Left lung (tissue), 14 donors: Measurements from ENCODE around the gene TLR7. TPM values are rescaled to one million over a fixed set of nuclear protein-coding genes. Genes with fewer than 3 reads are reported as not detected.

Experiments used
- ATAC-seq: fragments of 200-7000 bp; cut with Tn5 transposase; one replicate; pipeline ENCODE4 v1.9.1; 2020; ENCODE audit warnings: moderate library complexity
- DNase-seq, 4 donors: peaks; one replicate each; pipeline ENCODE4 v3.0.0-alpha.2; 2013 to 2020
- H3K27ac ChIP-seq, 2 donors: fragments of 200-600 bp; sonication (generic) in 1 of 2; one replicate each; pipeline versions ENCODE4 v1.5.0 to v1.8.0; 2020 to 2021
- H3K27me3 ChIP-seq, 2 donors: fragments of 200-600 bp; sonication (generic) in 1 of 2; one replicate each; pipeline versions ENCODE4 v1.5.0 to v1.8.0; 2020 to 2021
- H3K36me3 ChIP-seq, 2 donors: fragments of 200-600 bp; sonication (generic) in 1 of 2; one replicate each; pipeline versions ENCODE4 v1.5.0 to v1.8.0; 2020 to 2021
- H3K4me1 ChIP-seq, 2 donors: fragments of 200-600 bp; one replicate each; pipeline ENCODE4 v1.8.0; 2021
- H3K4me3 ChIP-seq, 2 donors: fragments of 200-600 bp; sonication (generic) in 1 of 2; one replicate each; pipeline versions ENCODE4 v1.5.0 to v1.8.0; 2020 to 2021; ENCODE audit warnings: mild to moderate bottlenecking in 1 of 2
- H3K9me3 ChIP-seq, 2 donors: fragments of 200-600 bp; sonication (generic) in 1 of 2; one replicate each; pipeline versions ENCODE4 v1.5.0 to v1.8.0; 2020 to 2021
- intact Hi-C, 2 donors: fragments of 100-400 bp; cut with DNase I; formaldehyde crosslinking; loops; one replicate each; pipeline versions ENCODE4 v1.11.2 to v1.14.2; 2022
- long read RNA-seq, 12 donors: library from polyadenylated mRNA in 2 of 12; unstranded in 2 of 12; transcript quantifications; one replicate each; pipeline ENCODE4 v2.0.0 and lab custom pipeline, GENCODE V29; 2019 to 2026
- polyA plus RNA-seq, 6 donors: library from polyadenylated mRNA; unstranded; fragments of 120-200 nt; gene quantifications; one replicate each; pipeline ENCODE4 v1.2.1, GENCODE V29; 2013; ENCODE audit not compliant: insufficient read length in 6 of 6
- total RNA-seq, 2 donors: library from RNA; stranded (reverse); fragmentation: NEBNext Ultra II Directional; extraction: Animal tissue kit (Norgen Biotek cat#: 25700); gene quantifications; one replicate each; pipeline ENCODE4 v1.2.1, GENCODE V29; 2021
- TF ChIP-seq, protein P1 (sequence below), 2 donors: fragments of 200-600 bp; sonication (generic) in 1 of 2; IDR thresholded peaks; one replicate each; pipeline versions ENCODE4 v1.5.0 to v1.8.0; 2021; ENCODE audit warnings: antibody characterized with exemption in 2 of 2
- donor health status: DM: no; HTN: yes; CAD: no.
- donor health status: DM: no; HTN: no; CAD: no.

Gene TLR7
- total RNA-seq (1 to 10 TPM; 3.1 to 3.4 TPM), polyA plus RNA-seq (1 to 10 TPM in 4 of 6 donors, under 1 TPM in 2; 0.84 to 1.4 (median 1.2) TPM)
- long read RNA-seq, donor 1, full-length matches to known transcripts, result 1 of 1 reads
- long read RNA-seq, donor 1, partial matches to known transcripts, result 0 of 1 reads
- long read RNA-seq, donor 1, other reads (novel, unspliced or antisense), result 0 of 1 reads
- long read RNA-seq, donor 2, full-length matches to known transcripts, result 1 of 1 reads
- long read RNA-seq, donor 2, partial matches to known transcripts, result 0 of 1 reads
- long read RNA-seq, donor 2, other reads (novel, unspliced or antisense), result 0 of 1 reads
- long read RNA-seq, donor 3, result 0 reads
- long read RNA-seq, donor 4, result 0 reads
- long read RNA-seq, donor 5, result 0 reads
- long read RNA-seq, donor 6, result 0 reads
- long read RNA-seq, donor 7, result 0 reads
- long read RNA-seq, donor 8, result 0 reads
- long read RNA-seq, donor 9, result 0 reads
- long read RNA-seq, donor 10, result 0 reads
- long read RNA-seq, donor 11, full-length matches to known transcripts, result 1 of 1 reads
- long read RNA-seq, donor 11, partial matches to known transcripts, result 0 of 1 reads
- long read RNA-seq, donor 11, other reads (novel, unspliced or antisense), result 0 of 1 reads
- long read RNA-seq, donor 12, result 0 reads

DNA sequence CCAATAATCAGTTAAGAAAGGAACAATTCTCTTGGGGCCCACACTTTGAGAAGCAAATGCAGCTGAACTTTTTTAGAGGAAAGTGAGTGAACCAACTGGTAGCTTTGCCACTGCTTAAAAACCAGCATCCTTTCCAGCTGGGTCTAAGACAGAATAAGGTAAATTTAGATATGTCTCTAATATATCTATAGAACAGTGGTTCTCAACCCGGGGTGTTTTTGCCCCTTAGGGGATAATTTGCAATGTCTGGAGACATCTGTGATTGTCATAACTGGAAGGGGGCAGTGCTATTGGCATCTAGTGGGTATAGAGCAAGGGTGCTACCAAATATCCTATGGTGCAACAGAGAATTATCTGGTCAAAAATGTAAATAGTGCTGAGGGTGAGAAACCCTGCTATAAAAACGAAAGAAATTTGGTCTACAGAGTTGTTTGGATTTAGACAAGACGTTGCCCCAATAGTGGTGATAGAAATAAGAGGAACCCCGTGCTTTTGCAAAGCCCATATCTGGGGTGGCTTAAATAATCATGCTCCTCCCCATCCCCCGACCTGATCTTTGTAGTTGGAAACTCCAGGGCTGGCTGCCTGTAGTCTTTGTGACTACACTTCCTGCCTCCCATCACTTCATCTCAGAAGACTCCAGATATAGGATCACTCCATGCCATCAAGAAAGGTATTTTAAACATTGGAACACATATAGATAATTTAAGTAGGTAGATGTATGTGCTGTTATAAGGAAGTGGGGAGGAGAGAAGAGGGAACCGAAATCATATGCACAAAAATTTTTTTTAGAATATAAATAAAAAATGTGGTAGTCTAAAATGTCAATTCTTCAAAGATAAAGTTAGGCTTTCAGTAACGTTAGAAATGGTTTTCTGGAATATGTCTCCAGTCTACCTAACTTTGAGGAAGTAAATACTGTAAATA, at the start of gene TLR7:
Gene TLR7, plus strand, starts transcription at position 622 of the 927 bp plus-strand sequence. CDS start 507 bp downstream, outside the sequence.
- intact Hi-C loops, result no loop called here
- TF ChIP-seq, protein P1, sequence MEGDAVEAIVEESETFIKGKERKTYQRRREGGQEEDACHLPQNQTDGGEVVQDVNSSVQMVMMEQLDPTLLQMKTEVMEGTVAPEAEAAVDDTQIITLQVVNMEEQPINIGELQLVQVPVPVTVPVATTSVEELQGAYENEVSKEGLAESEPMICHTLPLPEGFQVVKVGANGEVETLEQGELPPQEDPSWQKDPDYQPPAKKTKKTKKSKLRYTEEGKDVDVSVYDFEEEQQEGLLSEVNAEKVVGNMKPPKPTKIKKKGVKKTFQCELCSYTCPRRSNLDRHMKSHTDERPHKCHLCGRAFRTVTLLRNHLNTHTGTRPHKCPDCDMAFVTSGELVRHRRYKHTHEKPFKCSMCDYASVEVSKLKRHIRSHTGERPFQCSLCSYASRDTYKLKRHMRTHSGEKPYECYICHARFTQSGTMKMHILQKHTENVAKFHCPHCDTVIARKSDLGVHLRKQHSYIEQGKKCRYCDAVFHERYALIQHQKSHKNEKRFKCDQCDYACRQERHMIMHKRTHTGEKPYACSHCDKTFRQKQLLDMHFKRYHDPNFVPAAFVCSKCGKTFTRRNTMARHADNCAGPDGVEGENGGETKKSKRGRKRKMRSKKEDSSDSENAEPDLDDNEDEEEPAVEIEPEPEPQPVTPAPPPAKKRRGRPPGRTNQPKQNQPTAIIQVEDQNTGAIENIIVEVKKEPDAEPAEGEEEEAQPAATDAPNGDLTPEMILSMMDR (IDR thresholded peaks at IDR 0.05), result no peak
- DNase-seq, result no peak

DNA sequence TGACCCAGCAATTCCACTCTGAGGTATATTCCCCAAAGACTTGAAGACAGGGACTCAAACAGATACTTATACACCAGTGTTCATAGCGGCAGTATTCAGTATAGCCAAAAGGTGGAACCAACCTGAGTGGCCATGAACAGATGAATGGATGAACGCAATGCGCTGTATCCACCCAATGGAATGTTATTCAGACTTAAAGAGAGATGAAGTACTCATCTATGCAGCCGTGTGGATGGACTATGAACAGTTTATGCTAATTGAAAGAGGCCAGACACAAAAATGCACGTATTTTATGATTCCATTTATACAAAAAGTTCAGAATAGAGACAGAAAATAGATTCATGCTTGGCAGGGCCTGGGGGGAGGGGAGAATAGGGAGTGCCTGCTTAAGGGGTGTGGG, 49.3 kb upstream of the TLR7 start:
- no peaks in the 10 kb centered on the region for H3K9me3 ChIP-seq
- peaks cover 0 to 20% of the 10 kb centered on the region in 2 donors for H3K36me3 ChIP-seq
- intact Hi-C loops, result no loop called here
- ATAC-seq (no peak), DNase-seq (no peak)
- no peak overlapping the region for H3K4me3 ChIP-seq
- H3K27me3 ChIP-seq, result no peaks in the 10 kb centered on the region
- TF ChIP-seq, protein P1 (IDR thresholded peaks at IDR 0.05), result no peak
- no peaks in the 10 kb centered on the region for H3K4me1 ChIP-seq
- no peak overlapping the region for H3K27ac ChIP-seq

More for the DNA sequence above, at the start of gene TLR7:
- no peaks in the 10 kb centered on the region for H3K4me1 ChIP-seq
- H3K27ac ChIP-seq, result peak within 1 kb of the TSS in 1 of 2 donors; percentile 18
- no peaks in the 10 kb centered on the region for H3K9me3 ChIP-seq
- no peaks in the 10 kb centered on the region for H3K27me3 ChIP-seq
- ATAC-seq, result no peak
- no peak within 1 kb of the TSS for H3K4me3 ChIP-seq
- H3K36me3 ChIP-seq, result no peaks in the 10 kb centered on the region

DNA sequence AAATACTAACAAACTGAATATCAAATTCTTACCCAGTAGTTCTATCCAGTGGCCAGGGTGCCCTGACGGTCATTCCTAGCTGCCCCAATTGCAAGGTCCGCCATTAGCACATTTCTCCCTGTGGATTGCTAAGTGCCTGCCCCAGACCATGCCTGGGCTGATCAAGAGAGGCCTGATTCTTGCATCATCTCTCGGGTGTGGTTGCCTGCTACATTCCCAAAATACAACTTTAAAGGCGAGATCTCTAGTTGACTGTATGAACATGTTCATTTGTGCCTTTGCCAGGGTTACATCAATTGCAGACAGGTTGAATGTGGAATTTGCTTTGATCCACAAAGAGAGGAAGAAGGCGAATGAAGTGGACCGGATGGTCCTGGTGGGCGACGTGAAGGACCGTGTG, 47.6 kb upstream of the TLR7 start:
- Histone ChIP-seq H3K9me3 (no peaks in the 10 kb centered on the region), H3K27me3 (no peaks in the 10 kb centered on the region), H3K36me3 (peaks cover 0 to 25% of the 10 kb centered on the region in 2 donors), H3K4me1 (no peaks in the 10 kb centered on the region), H3K27ac (no peak overlapping the region), H3K4me3 (no peak overlapping the region)
- DNase-seq (no peak), ATAC-seq (no peak)
- intact Hi-C loops, result no loop called here
- TF ChIP-seq, protein P1 (IDR thresholded peaks at IDR 0.05), result no peak

DNA sequence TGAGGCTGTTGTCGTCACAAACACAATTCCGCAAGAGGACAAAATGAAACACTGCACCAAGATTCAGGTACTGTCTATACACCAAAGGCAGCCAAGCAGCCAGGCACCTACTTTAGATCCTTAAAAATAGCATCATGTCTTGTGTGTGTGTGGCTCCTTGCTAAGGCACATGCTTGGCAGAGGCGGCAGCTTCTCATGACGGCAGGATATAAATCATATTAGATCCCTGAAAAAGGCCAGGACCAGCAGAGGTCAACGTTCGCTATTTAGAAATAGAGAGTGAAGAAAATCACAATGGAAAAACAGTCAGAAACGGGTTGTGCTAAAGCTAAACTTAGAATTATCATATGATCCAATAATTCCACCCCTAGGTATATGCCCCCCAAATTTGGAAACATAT, 46.1 kb upstream of the TLR7 start:
- H3K36me3 ChIP-seq, result peaks cover 0 to 25% of the 10 kb centered on the region in 2 donors
- no peaks in the 10 kb centered on the region for H3K27me3 ChIP-seq
- intact Hi-C loops, result no loop called here
- no peak overlapping the region for H3K4me3 ChIP-seq
- no peak for DNase-seq
- TF ChIP-seq, protein P1 (IDR thresholded peaks at IDR 0.05), result no peak
- H3K27ac ChIP-seq, result no peak overlapping the region
- H3K9me3 ChIP-seq, result no peaks in the 10 kb centered on the region
- H3K4me1 ChIP-seq, result no peaks in the 10 kb centered on the region
- ATAC-seq, result no peak
